WI38 (cell line): ENCODE data around the gene HOXB6.

Experiments
- H3K4me3 ChIP-seq: 2 replicates; pipeline ENCODE4 v1.5.1; 2011; ENCODE audit warnings: low read depth, mild to moderate bottlenecking, control low read depth, low read length
- TF ChIP-seq, protein P1 (sequence below): IDR thresholded peaks from 2 replicates; pipeline ENCODE4 v1.5.1; 2012; ENCODE audit warnings: low read depth, mild to moderate bottlenecking, control low read depth, low read length

Gene HOXB6

DNA sequence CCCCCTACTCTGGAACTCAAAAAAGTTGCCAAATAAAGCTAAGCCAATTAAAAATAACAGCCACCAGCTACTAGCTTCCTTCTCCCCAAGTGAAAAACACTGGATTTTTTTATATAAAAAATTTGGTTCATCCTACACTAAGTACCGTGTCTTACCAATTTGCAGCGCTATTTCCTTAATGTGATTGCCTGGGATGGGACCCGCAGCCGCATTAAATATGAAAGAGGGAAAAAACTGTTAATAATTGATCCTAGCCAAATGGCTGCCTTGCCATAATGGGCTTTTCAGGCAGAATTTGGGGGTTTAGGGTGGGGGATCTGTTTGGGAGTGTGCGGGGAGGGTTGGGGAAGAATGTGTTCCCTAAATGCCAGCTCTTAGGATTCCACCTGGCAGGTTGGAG lies 19.3 kb upstream of the HOXB6 start:
- TF ChIP-seq, protein P1, sequence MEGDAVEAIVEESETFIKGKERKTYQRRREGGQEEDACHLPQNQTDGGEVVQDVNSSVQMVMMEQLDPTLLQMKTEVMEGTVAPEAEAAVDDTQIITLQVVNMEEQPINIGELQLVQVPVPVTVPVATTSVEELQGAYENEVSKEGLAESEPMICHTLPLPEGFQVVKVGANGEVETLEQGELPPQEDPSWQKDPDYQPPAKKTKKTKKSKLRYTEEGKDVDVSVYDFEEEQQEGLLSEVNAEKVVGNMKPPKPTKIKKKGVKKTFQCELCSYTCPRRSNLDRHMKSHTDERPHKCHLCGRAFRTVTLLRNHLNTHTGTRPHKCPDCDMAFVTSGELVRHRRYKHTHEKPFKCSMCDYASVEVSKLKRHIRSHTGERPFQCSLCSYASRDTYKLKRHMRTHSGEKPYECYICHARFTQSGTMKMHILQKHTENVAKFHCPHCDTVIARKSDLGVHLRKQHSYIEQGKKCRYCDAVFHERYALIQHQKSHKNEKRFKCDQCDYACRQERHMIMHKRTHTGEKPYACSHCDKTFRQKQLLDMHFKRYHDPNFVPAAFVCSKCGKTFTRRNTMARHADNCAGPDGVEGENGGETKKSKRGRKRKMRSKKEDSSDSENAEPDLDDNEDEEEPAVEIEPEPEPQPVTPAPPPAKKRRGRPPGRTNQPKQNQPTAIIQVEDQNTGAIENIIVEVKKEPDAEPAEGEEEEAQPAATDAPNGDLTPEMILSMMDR: no peak
- H3K4me3 ChIP-seq: no peak overlapping the region

DNA sequence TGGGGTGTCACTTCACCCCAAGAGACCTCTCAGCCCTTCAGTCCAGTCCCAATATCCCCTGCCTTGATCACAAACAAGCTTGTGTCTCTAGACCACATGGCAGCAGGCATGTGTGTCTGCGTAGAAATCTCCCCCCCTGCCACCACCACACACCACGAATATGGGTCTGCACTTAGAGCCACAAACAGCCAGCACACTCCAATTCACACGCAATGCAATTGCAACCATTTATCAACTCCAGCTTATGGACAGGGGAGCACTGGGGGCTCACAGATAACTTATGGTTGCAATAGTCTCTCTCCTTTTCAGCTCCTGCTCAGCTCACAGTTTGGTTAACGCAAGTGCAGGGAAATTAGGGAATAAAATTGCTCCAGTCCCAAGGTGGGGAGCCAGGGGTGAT lies 18.8 kb upstream of the HOXB6 start:
- TF ChIP-seq, protein P1: no peak
- no peak overlapping the region for H3K4me3 ChIP-seq

DNA sequence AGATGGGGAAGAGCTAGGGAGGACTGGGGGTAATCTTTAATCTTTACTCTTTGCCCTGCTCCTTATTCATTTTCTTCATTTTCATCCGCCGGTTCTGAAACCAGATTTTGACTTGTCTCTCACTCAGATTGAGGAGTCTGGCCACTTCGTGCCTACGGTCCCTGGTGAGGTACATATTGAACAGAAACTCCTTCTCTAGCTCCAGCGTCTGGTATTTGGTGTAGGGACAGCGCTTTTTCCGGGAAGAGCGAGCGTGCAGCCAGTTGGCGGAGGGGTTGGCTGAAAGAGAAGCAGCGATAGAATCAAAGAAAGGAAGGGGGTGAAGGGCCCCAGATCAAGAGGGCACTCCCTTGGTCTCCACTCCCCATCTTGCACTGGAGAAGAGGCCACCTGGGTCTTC lies 18.1 kb upstream of the HOXB6 start:
- no peak overlapping the region for H3K4me3 ChIP-seq
- TF ChIP-seq, protein P1: no peak

DNA sequence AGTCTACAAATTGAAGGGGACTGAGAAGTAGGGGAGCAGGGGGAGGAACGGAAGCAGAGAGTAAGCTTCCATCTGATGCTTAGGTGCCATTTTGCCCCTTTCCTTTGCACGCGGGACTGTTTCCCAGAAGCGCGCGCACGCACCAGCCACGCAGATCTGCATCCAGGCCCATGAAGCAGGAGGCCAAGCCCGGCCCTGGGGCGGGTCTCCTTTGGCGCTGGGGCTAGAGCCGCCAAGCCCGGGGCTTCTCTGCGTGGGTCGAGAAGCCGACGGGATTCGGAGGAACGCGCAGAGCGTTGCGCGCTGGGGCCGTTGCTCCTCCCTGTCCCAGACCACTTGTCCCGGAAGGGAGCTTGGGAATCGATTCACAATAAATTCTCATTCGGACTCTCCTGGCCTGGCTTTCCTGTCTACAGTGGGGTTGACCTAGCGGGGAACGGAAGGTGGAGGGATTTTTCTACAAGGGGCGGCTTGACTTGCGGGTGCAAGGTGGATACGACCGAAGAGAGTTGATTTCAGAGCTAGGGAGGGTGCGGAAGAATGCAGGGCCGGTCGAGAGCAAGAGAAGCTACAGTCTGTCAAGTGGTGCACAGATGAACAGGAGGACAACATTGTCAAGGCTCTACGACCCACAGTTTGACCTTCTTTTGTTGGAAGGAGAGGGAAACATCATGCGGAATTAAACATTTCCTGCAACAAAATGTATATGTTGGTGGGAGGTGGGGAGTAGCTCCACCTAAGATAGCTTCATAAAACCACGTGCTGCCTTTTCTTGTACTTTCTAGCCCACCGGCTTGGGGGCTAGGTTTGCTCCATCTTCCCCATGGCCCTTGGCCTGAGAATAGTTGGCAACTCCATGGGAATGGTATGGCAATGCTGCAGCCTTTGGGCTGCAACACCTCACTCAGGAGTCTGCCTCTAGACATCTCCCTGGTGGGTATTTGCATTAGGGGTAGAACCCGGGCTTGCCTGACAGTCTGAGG lies 16.9 kb upstream of the HOXB6 start:
- H3K4me3 ChIP-seq: no peak overlapping the region
- TF ChIP-seq, protein P1: no peak

DNA sequence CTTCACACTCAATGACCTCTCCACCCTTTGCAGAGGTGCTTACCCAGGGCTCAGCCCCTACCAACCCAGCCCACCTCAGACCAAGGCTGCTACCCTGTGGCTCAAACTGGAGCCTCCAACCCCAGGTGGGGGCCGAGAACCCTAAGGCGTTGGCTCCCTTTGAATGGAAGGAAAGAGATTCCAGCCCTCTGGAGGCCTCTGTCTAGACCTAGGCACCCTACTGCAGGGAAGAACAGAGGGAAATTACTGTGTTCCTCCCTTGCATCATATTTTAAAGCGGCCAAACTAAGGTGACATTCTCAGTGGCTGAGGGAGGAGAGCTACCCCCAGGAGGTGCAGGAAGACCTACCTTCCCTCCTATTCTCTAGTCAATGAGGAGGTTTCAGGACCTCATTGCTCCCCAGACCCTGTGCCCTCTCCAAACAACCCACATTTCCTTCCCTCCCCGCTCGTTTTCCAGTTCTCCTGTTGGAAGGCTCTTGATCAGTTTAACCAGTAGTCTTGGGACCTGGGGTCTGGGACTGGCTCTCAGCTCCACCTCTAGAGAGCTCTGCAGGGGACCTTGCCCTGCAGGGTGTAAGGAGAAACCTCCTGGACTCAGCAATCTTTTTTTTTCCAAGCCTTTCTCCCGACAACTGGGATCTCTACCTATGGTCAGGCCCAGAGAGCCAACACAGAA lies 15.8 kb upstream of the HOXB6 start:
- H3K4me3 ChIP-seq: no peak overlapping the region
- TF ChIP-seq, protein P1: no peak

DNA sequence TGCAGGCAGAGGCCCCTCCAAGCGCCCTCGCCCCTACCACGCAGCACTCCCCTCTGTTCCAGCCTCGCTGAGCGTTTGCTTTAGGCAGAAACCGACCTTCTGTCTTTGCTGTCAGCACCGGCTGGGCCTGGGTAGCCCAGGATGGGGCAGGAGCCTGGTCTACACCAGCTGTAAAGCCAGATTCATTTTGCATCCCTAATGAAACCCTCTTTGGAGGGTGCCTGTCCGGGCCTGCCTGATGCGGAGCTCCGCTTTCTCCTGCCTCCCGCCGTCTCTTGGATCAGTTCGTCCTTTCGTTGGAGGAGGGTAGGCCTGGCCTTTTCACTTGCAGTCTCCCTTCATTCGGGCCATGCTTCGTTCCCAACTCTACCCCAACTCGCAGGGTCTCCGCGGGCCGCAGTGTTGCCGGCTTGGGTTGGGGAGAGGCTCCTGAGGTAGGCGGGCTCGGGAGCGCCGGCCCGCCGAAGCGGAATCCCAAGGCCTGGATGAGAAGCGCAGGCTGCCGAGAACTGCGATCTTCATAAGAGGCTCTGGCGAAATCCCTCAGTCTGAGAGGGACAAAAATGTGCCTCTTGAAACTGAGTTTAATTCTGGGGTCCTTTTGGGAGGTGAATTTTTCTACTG lies 15.2 kb upstream of the HOXB6 start:
- H3K4me3 ChIP-seq: no peak overlapping the region
- TF ChIP-seq, protein P1: no peak
